Activated CD4-positive, alpha-beta T cell treated with anti-CD3 and anti-CD28 coated beads, Interleukin-2, amount 50 U/mL, for 24 hours (primary cell): Measurements from ENCODE around the gene LRRC75A.
"Not testable (repeated sequence)": the region's sequence is repeated elsewhere in the genome, so short reads cannot be mapped to it uniquely, and the experiment has no call there.

Experiments
- DNase-seq, 2 donors: peaks; one replicate each; pipeline ENCODE4 v3.0.0-alpha.2; 2020; ENCODE audit warnings: low read depth in 1 of 2, low spot score in 1 of 2

The LRRC75A gene

GRCh38 chr17:16406742-16407674 lies 85.0 kb downstream of the LRRC75A start:
- no peak for DNase-seq

GRCh38 chr17:16403847-16404246 lies 88.1 kb downstream of the LRRC75A start:
- DNase-seq: not testable (repeated sequence)

- DNase-seq: no peak
Measured at GRCh38 chr17:16398270-16399267, 93.4 kb downstream of the LRRC75A start.

GRCh38 chr17:16396693-16397092 lies 95.3 kb downstream of the LRRC75A start:
- DNase-seq: not testable (repeated sequence)

GRCh38 chr17:16395887-16396286 lies 96.1 kb downstream of the LRRC75A start:
- not testable (repeated sequence) for DNase-seq

GRCh38 chr17:16392491-16392890 lies 99.5 kb downstream of the LRRC75A start:
- not testable (repeated sequence) for DNase-seq
